HG03432 (cell line): ENCODE measurements around the gene PPHLN1.
A peak's percentile ranks its signal among the peaks of the same experiment; 100 is the strongest.

Source experiments
- ATAC-seq: cut with Tn5 transposase; IDR thresholded peaks from one replicate; pipeline ENCODE4 v1.9.1; 2021; ENCODE audit warnings: mild to moderate bottlenecking, moderate library complexity; ENCODE audit not compliant: unreplicated experiment

PPHLN1 gene

GRCh38 chr12:42428850-42429249, 102.9 kb downstream of the PPHLN1 start:
- no peak for ATAC-seq

- no peak for ATAC-seq
Observed at GRCh38 chr12:42432517-42433140, 106.7 kb downstream of the PPHLN1 start.

- ATAC-seq = no peak
Observed at GRCh38 chr12:42440608-42441007, 114.6 kb downstream of the PPHLN1 start.

- no peak for ATAC-seq
Observed at GRCh38 chr12:42442311-42442759, 116.4 kb downstream of the PPHLN1 start.

- no peak for ATAC-seq
Observed at GRCh38 chr12:42442888-42443287, 116.9 kb downstream of the PPHLN1 start.

- no peak for ATAC-seq
Observed at GRCh38 chr12:42444192-42444943, 118.4 kb downstream of the PPHLN1 start.

GRCh38 chr12:42445891-42446290, 119.9 kb downstream of the PPHLN1 start:
- ATAC-seq = no peak

- ATAC-seq = no peak
Observed at GRCh38 chr12:42446761-42447160, 120.8 kb downstream of the PPHLN1 start.

- ATAC-seq = no peak
Observed at GRCh38 chr12:42447371-42447786, 121.4 kb downstream of the PPHLN1 start.

GRCh38 chr12:42448841-42449240, 122.9 kb downstream of the PPHLN1 start:
- no peak for ATAC-seq

- ATAC-seq = peak; percentile 54
Observed at GRCh38 chr12:42450248-42450647, 124.3 kb downstream of the PPHLN1 start.

GRCh38 chr12:42458575-42458974, 132.6 kb downstream of the PPHLN1 start:
- ATAC-seq = no peak

GRCh38 chr12:42459336-42459847, 133.4 kb downstream of the PPHLN1 start:
- ATAC-seq = no peak

GRCh38 chr12:42462486-42462885, 136.5 kb downstream of the PPHLN1 start:
- no peak for ATAC-seq

- ATAC-seq = no peak
Observed at GRCh38 chr12:42463671-42464070, 137.7 kb downstream of the PPHLN1 start.

- no peak for ATAC-seq
Observed at GRCh38 chr12:42468341-42468821, 142.4 kb downstream of the PPHLN1 start.

GRCh38 chr12:42468921-42469320, 143.0 kb downstream of the PPHLN1 start:
- peak; percentile 8 for ATAC-seq

- peak; percentile 96 for ATAC-seq
Observed at GRCh38 chr12:42469355-42470175, 143.6 kb downstream of the PPHLN1 start.

- ATAC-seq = no peak
Observed at GRCh38 chr12:42472376-42472775, 146.4 kb downstream of the PPHLN1 start.

GRCh38 chr12:42473130-42473529, 147.2 kb downstream of the PPHLN1 start:
- ATAC-seq = no peak

GRCh38 chr12:42473561-42473960, 147.6 kb downstream of the PPHLN1 start:
- ATAC-seq = no peak
